ENCODE measurements around the gene TBC1D3H. TPM values are rescaled to one million over a fixed set of nuclear protein-coding genes. Genes with fewer than 3 reads are reported as not detected.
"Not testable (repeated sequence)": the region's sequence is repeated elsewhere in the genome, so short reads cannot be mapped to it uniquely, and the experiment has no call there.

Gene TBC1D3H
- polyA plus RNA-seq (2013, experiment 1 of 2) = 1.8 TPM
- 1.9 TPM for polyA plus RNA-seq (2013, experiment 2 of 2)

DNA sequence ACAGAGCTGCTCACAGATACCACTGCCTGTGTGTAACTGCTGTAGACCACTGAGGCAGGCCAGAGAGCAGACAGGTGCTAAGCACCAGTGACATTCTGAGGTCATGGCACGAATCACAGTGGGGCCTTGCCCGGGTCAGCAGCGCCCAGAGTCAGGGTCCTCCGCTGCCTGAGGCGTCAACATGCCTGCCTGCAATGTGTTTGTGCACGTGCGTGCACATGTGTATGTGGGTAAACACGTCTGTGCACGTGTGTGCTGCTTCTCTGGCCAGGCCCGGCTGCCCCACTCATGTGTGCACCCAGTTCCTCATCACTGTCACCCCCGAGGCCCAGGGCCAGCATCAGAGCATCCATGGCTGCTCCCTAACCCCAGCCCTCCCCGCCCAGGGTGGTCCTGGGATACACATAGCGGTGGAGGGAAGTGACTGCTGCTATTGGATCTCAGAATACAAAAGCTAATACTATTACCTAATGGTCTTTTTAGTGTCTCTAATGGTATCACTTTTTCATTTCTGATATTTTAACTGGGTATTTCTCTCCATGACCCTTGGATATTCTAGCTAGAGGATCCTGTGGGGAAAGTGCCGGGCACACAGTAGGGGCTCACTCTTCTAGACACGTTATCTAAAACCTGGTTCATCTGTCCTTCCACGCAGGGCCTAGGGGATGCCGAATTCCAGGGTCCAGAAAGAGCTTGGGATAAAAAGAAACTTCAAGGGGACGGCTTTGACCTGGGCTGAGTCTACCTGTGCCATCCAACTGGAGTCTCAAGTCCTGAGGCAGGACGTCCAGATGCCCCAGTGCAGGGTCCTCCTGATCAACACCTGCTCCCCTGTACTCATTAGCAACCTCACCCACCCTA, at the start of gene TBC1D3H:
Gene TBC1D3H, minus strand, starts transcription at position 51 of the 861 bp plus-strand sequence. CDS start 1,540 bp downstream, outside the sequence.
- not testable (repeated sequence) for H3K9ac ChIP-seq (ENCODE audit: low read depth, low read length, poor library complexity); H3K4ac ChIP-seq (ENCODE audit: low read length); H2BK5ac ChIP-seq (ENCODE audit: low read length); H3K4me2 ChIP-seq (ENCODE audit: insufficient read depth, low read length, poor library complexity, severe bottlenecking); H3K27me3 ChIP-seq (ENCODE audit: control insufficient read depth in 3 of 3, insufficient read depth in 3 of 3, low read depth in 1 of 3, low read length in 3 of 3); H3K4me1 ChIP-seq (ENCODE audit: control insufficient read depth in 2 of 2, insufficient read depth in 1 of 2, low read depth in 1 of 2, low read length in 2 of 2); H3K4me3 ChIP-seq (ENCODE audit: low read length in 2 of 2); H4K91ac ChIP-seq (ENCODE audit: low read depth, low read length, poor library complexity); H3K14ac ChIP-seq (ENCODE audit: low read length); H3K79me1 ChIP-seq (ENCODE audit: low read depth, low read length); H3K23ac ChIP-seq (ENCODE audit: low read depth, low read length, poor library complexity); H2AFZ ChIP-seq (ENCODE audit: low read length); H2BK12ac ChIP-seq (ENCODE audit: low read length); H2BK120ac ChIP-seq (ENCODE audit: low read depth, low read length); H3K18ac ChIP-seq (ENCODE audit: low read length); DNase-seq (ENCODE audit: low spot score); H2AK5ac ChIP-seq (ENCODE audit: low read depth, low read length); H3K27ac ChIP-seq (replicated peaks; ENCODE audit: low read length); H2BK15ac ChIP-seq (ENCODE audit: low read length); H3K36me3 ChIP-seq (replicated peaks in 1 of 2; ENCODE audit: control insufficient read depth in 2 of 2, insufficient read depth in 2 of 2, low read length in 2 of 2); H4K8ac ChIP-seq (ENCODE audit: low read depth, low read length); H3K9me3 ChIP-seq (replicated peaks in 1 of 2; ENCODE audit: control insufficient read depth in 2 of 2, insufficient read depth in 1 of 2, low read depth in 1 of 2, low read length in 2 of 2)
- no CpG with 5 or more reads among the region's 19 CpGs for WGBS, 2 donors (ENCODE audit: extremely low coverage in 2 of 2, insufficient read length in 2 of 2, insufficient replicate concordance in 1 of 2)

DNA sequence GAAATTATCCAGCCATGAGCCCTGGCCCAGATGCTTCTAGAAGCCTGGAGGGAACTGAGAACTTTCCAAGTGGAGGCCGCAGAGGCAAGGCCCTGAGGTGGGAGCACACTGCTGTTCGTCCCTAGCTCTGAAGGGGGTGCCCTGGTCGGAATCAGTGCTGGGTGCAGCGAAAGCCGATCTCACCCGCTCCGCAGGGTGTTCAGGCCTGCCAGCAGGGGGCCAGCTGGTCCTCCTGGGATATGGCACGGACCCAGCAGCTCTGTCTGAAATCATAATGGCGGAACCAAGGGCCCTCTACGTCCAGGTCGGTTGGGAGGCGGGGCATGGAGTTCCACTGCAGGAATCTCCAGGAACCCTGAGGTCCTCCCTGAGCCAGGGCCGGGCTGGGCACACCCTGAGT, 40.7 kb upstream of the TBC1D3H start:
- not testable (repeated sequence) for H3K4me2 ChIP-seq (ENCODE audit: insufficient read depth, low read length, poor library complexity, severe bottlenecking); H2BK15ac ChIP-seq (ENCODE audit: low read length); H3K9me3 ChIP-seq (replicated peaks in 1 of 2; ENCODE audit: control insufficient read depth in 2 of 2, insufficient read depth in 1 of 2, low read depth in 1 of 2, low read length in 2 of 2); H2AK5ac ChIP-seq (ENCODE audit: low read depth, low read length); H3K79me1 ChIP-seq (ENCODE audit: low read depth, low read length); H3K14ac ChIP-seq (ENCODE audit: low read length); H3K18ac ChIP-seq (ENCODE audit: low read length); H3K9ac ChIP-seq (ENCODE audit: low read depth, low read length, poor library complexity); H2AFZ ChIP-seq (ENCODE audit: low read length); H2BK12ac ChIP-seq (ENCODE audit: low read length); H3K4me3 ChIP-seq (ENCODE audit: low read length in 2 of 2); H3K4ac ChIP-seq (ENCODE audit: low read length); H2BK5ac ChIP-seq (ENCODE audit: low read length); H2BK120ac ChIP-seq (ENCODE audit: low read depth, low read length); H3K27me3 ChIP-seq (ENCODE audit: control insufficient read depth in 3 of 3, insufficient read depth in 3 of 3, low read depth in 1 of 3, low read length in 3 of 3); H3K27ac ChIP-seq (replicated peaks; ENCODE audit: low read length); H3K23ac ChIP-seq (ENCODE audit: low read depth, low read length, poor library complexity); DNase-seq (ENCODE audit: low spot score); H4K91ac ChIP-seq (ENCODE audit: low read depth, low read length, poor library complexity); H4K8ac ChIP-seq (ENCODE audit: low read depth, low read length); H3K36me3 ChIP-seq (replicated peaks in 1 of 2; ENCODE audit: control insufficient read depth in 2 of 2, insufficient read depth in 2 of 2, low read length in 2 of 2); H3K4me1 ChIP-seq (ENCODE audit: control insufficient read depth in 2 of 2, insufficient read depth in 1 of 2, low read depth in 1 of 2, low read length in 2 of 2)
- no CpG with 5 or more reads among the region's 13 CpGs for WGBS, 2 donors (ENCODE audit: extremely low coverage in 2 of 2, insufficient read length in 2 of 2, insufficient replicate concordance in 1 of 2)

DNA sequence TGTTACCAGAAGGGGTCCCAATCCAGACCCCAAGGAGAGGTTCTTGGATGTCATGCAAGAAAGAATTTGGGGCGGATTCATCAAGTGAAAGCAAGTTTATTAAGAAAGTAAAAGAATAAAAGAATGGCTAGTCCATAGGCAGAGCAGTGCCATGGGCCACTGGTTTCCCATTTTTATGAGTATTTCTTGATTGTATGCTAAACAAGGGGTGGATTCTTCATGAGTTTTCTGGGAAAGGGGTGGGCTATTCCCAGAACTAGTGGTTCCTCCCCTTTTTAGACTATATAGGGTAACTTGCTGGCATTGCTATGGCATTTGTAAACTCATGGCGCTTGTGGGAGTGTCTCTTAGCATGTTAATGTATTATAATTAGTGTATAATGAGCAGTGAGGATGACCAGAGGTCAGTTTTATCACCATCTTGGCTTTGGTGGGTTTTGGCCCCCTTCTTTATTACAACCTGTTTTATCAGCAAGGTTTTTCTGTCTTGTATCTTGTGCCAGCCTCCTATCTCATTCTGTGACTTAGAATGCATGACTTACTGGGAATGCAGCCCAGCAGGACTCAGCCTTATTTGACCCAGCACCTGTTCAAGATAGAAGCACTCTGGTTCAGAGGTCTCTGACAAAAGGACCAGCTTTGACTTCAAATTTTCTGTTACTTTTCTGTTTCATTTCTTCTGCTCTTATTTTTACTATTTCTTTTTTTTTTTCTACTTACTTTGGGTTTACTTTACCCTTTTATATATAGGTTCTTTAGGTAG, 27.1 kb upstream of the TBC1D3H start:
- not testable (repeated sequence) for H2AFZ ChIP-seq (ENCODE audit: low read length); H2BK12ac ChIP-seq (ENCODE audit: low read length); H3K9me3 ChIP-seq (replicated peaks in 1 of 2; ENCODE audit: control insufficient read depth in 2 of 2, insufficient read depth in 1 of 2, low read depth in 1 of 2, low read length in 2 of 2); H4K91ac ChIP-seq (ENCODE audit: low read depth, low read length, poor library complexity); H3K14ac ChIP-seq (ENCODE audit: low read length); H3K4me3 ChIP-seq (ENCODE audit: low read length in 2 of 2); H2AK5ac ChIP-seq (ENCODE audit: low read depth, low read length); H3K4me1 ChIP-seq (ENCODE audit: control insufficient read depth in 2 of 2, insufficient read depth in 1 of 2, low read depth in 1 of 2, low read length in 2 of 2); H3K4ac ChIP-seq (ENCODE audit: low read length); H2BK5ac ChIP-seq (ENCODE audit: low read length); H2BK120ac ChIP-seq (ENCODE audit: low read depth, low read length); H3K27me3 ChIP-seq (ENCODE audit: control insufficient read depth in 3 of 3, insufficient read depth in 3 of 3, low read depth in 1 of 3, low read length in 3 of 3); H4K8ac ChIP-seq (ENCODE audit: low read depth, low read length); H3K4me2 ChIP-seq (ENCODE audit: insufficient read depth, low read length, poor library complexity, severe bottlenecking); H3K18ac ChIP-seq (ENCODE audit: low read length); H3K27ac ChIP-seq (replicated peaks; ENCODE audit: low read length); H3K79me1 ChIP-seq (ENCODE audit: low read depth, low read length); H3K23ac ChIP-seq (ENCODE audit: low read depth, low read length, poor library complexity); H3K9ac ChIP-seq (ENCODE audit: low read depth, low read length, poor library complexity); H3K36me3 ChIP-seq (replicated peaks in 1 of 2; ENCODE audit: control insufficient read depth in 2 of 2, insufficient read depth in 2 of 2, low read length in 2 of 2); H2BK15ac ChIP-seq (ENCODE audit: low read length); DNase-seq (ENCODE audit: low spot score)
- no CpG with 5 or more reads among the region's 2 CpGs for WGBS, 2 donors (ENCODE audit: extremely low coverage in 2 of 2, insufficient read length in 2 of 2, insufficient replicate concordance in 1 of 2)

All from neuronal stem cell (in vitro differentiated cells).